Muscle of arm (tissue), 12 donors: Measurements from ENCODE around the gene MYCBPAP. TPM values are rescaled to one million over a fixed set of nuclear protein-coding genes. Genes with fewer than 3 reads are reported as not detected.
A peak's percentile ranks its signal among the peaks of the same experiment; 100 is the strongest.

Experiments
- DNase-seq: peaks from one replicate; pipeline ENCODE4 v3.0.0-alpha.2; 2013
- polyA plus RNA-seq, 12 donors: library from polyadenylated mRNA; unstranded; fragments of 120-200 nt; gene quantifications; one replicate each; pipeline ENCODE4 v1.2.1, GENCODE V29; 2013; ENCODE audit not compliant: insufficient read length in 12 of 12

Gene MYCBPAP
- polyA plus RNA-seq, 12 donors, result 0.44 to 2.5 (median 0.85) TPM; not detected in 2

- DNase-seq, result no peak
Observed at GRCh38 chr17:50551884-50552283, 43.6 kb downstream of the MYCBPAP start.

- no peak for DNase-seq
Observed at GRCh38 chr17:50554201-50554600, 46.0 kb downstream of the MYCBPAP start.

GRCh38 chr17:50556803-50557202 lies 48.6 kb downstream of the MYCBPAP start:
- DNase-seq, result no peak

- DNase-seq, result no peak
Observed at GRCh38 chr17:50557630-50558029, 49.4 kb downstream of the MYCBPAP start.

- DNase-seq, result no peak
Observed at GRCh38 chr17:50558091-50558490, 49.9 kb downstream of the MYCBPAP start.

- DNase-seq, result no peak
Observed at GRCh38 chr17:50558581-50558940, 50.3 kb downstream of the MYCBPAP start.

GRCh38 chr17:50558941-50559614 lies 50.8 kb downstream of the MYCBPAP start:
- DNase-seq, result no peak

GRCh38 chr17:50559674-50560184 lies 51.5 kb downstream of the MYCBPAP start:
- no peak for DNase-seq

GRCh38 chr17:50560185-50560824 lies 52.1 kb downstream of the MYCBPAP start, which contains the start of gene CACNA1G:
Gene CACNA1G, plus strand, starts transcription at chr17:50560715. Its CDS starts 745 bp downstream, at chr17:50561460.
- DNase-seq, result peak; percentile 93

- no peak for DNase-seq
Observed at GRCh38 chr17:50560931-50561745, 52.9 kb downstream of the MYCBPAP start.

GRCh38 chr17:50561746-50562141 lies 53.5 kb downstream of the MYCBPAP start:
- no peak for DNase-seq

- DNase-seq, result no peak
Observed at GRCh38 chr17:50562242-50563091, 54.2 kb downstream of the MYCBPAP start.

- no peak for DNase-seq
Observed at GRCh38 chr17:50563092-50563511, 54.9 kb downstream of the MYCBPAP start.

GRCh38 chr17:50564916-50565315 lies 56.7 kb downstream of the MYCBPAP start:
- peak; percentile 91 for DNase-seq

- no peak for DNase-seq
Observed at GRCh38 chr17:50565402-50566350, 57.4 kb downstream of the MYCBPAP start.

GRCh38 chr17:50566886-50567285 lies 58.6 kb downstream of the MYCBPAP start:
- DNase-seq, result no peak

- DNase-seq, result no peak
Observed at GRCh38 chr17:50568659-50569058, 60.4 kb downstream of the MYCBPAP start.

- no peak for DNase-seq
Observed at GRCh38 chr17:50569592-50569991, 61.4 kb downstream of the MYCBPAP start.

- no peak for DNase-seq
Observed at GRCh38 chr17:50570032-50570431, 61.8 kb downstream of the MYCBPAP start.

GRCh38 chr17:50570528-50570927 lies 62.3 kb downstream of the MYCBPAP start:
- no peak for DNase-seq
